Testis (tissue), 2 donors: ENCODE data around the gene CCDC182.

ENCODE experiments used
- POLR2A ChIP-seq: fragments of 450-650 bp; IDR thresholded peaks from one replicate; pipeline ENCODE4 v1.6.1; 2017; ENCODE audit warnings: antibody characterized with exemption, mild to moderate bottlenecking, moderate library complexity
- TF ChIP-seq, protein P1 (sequence below), 3 experiments: fragments of 450-650 bp in 2 of 3; fragments of 200-600 bp in 1 of 3; sonication (generic) in 1 of 3; IDR thresholded peaks; one replicate each; pipeline ENCODE4 v1.5.1; 2016 to 2019; ENCODE audit warnings: antibody characterized with exemption in 3 of 3, mild to moderate bottlenecking in 2 of 3, moderate library complexity in 1 of 3

DNA sequence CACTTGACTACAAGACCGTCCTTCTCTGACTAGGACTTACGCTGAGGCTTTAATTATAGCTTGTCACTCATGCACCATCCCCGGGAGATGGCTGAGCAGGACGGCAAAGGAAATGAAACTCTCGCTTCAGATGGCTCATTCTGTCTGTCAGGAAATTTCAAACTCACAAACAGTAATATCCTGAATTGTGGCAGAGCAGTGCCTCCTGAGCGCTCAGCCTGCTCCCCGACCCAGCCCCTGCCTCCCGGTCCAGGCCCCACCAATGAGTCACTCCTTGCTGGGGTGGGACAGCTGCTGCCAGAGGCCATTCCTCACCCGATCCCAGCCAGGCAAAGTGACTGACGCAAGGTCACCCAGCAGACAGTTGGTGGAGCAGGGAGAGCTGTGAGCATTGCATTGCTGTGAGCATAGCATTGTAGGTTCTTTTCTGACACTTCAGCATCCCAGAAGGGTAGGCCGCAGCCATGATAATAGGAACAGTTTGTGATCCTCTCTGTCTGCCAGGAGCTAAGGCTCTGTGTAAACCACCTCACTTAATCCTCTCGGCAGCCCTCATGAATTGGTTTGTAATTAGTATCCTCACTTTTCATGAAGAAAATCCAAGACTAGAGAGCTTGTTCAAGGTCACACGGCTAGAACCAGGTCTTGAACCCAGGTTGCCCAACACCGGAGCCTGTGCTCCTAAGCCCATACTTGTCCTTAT, 20.9 kb downstream of the CCDC182 start:
- TF ChIP-seq, protein P1, sequence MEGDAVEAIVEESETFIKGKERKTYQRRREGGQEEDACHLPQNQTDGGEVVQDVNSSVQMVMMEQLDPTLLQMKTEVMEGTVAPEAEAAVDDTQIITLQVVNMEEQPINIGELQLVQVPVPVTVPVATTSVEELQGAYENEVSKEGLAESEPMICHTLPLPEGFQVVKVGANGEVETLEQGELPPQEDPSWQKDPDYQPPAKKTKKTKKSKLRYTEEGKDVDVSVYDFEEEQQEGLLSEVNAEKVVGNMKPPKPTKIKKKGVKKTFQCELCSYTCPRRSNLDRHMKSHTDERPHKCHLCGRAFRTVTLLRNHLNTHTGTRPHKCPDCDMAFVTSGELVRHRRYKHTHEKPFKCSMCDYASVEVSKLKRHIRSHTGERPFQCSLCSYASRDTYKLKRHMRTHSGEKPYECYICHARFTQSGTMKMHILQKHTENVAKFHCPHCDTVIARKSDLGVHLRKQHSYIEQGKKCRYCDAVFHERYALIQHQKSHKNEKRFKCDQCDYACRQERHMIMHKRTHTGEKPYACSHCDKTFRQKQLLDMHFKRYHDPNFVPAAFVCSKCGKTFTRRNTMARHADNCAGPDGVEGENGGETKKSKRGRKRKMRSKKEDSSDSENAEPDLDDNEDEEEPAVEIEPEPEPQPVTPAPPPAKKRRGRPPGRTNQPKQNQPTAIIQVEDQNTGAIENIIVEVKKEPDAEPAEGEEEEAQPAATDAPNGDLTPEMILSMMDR (IDR thresholded peaks at IDR 0.05): no peak
- TF ChIP-seq POLR2A: no peak
